ENCODE results near the gene GNG10. TPM values are rescaled to one million over a fixed set of nuclear protein-coding genes. Genes with fewer than 3 reads are reported as not detected.
"Not testable (repeated sequence)": the region's sequence is repeated elsewhere in the genome, so short reads cannot be mapped to it uniquely, and the experiment has no call there.

The GNG10 gene
- total RNA-seq, 1 donor from 2014 or later, result 59.3 TPM

- DNase-seq (ENCODE audit: low read depth in 2 of 2), result no peak
Observed at GRCh38 chr9:111649016-111649415, 12.4 kb upstream of the GNG10 start.

GRCh38 chr9:111657051-111657450 lies 4.4 kb upstream of the GNG10 start:
- DNase-seq (ENCODE audit: low read depth in 2 of 2), result no peak

- DNase-seq (ENCODE audit: low read depth in 2 of 2), result no peak
Observed at GRCh38 chr9:111658943-111659342, 2.5 kb upstream of the GNG10 start.

GRCh38 chr9:111659691-111660090 lies 1.7 kb upstream of the GNG10 start:
- no peak for DNase-seq (ENCODE audit: low read depth in 2 of 2)

GRCh38 chr9:111661802-111662521 lies 557 bp downstream of the GNG10 start:
- DNase-seq (ENCODE audit: low read depth in 2 of 2), result peak in 1 of 2 donors; percentile 49

GRCh38 chr9:111662576-111663300 lies 1.3 kb downstream of the GNG10 start:
- peak in 1 of 2 donors; percentile 5 for DNase-seq (ENCODE audit: low read depth in 2 of 2)

GRCh38 chr9:111663301-111663823 lies 2.0 kb downstream of the GNG10 start:
- DNase-seq (ENCODE audit: low read depth in 2 of 2), result no peak

- no peak for DNase-seq (ENCODE audit: low read depth in 2 of 2)
Observed at GRCh38 chr9:111668026-111668573, 6.7 kb downstream of the GNG10 start.

- not testable (repeated sequence) for DNase-seq (ENCODE audit: low read depth in 2 of 2)
Observed at GRCh38 chr9:111668601-111669000, 7.2 kb downstream of the GNG10 start.

- DNase-seq (ENCODE audit: low read depth in 2 of 2), result no peak
Observed at GRCh38 chr9:111674319-111674718, 12.9 kb downstream of the GNG10 start.

- DNase-seq (ENCODE audit: low read depth in 2 of 2), result no peak
Observed at GRCh38 chr9:111676116-111676515, 14.7 kb downstream of the GNG10 start.

- DNase-seq (ENCODE audit: low read depth in 2 of 2), result no peak
Observed at GRCh38 chr9:111678293-111678692, 16.9 kb downstream of the GNG10 start.

GRCh38 chr9:111679199-111679598 lies 17.8 kb downstream of the GNG10 start:
- no peak for DNase-seq (ENCODE audit: low read depth in 2 of 2)

- no peak for DNase-seq (ENCODE audit: low read depth in 2 of 2)
Observed at GRCh38 chr9:111683392-111683791, 22.0 kb downstream of the GNG10 start.

GRCh38 chr9:111691672-111692329 lies 30.4 kb downstream of the GNG10 start:
- DNase-seq (ENCODE audit: low read depth in 2 of 2), result peak; percentile 26 to 46

GRCh38 chr9:111696796-111697195 lies 35.4 kb downstream of the GNG10 start:
- no peak for DNase-seq (ENCODE audit: low read depth in 2 of 2)

- DNase-seq (ENCODE audit: low read depth in 2 of 2), result peak in 1 of 2 donors; percentile 70
Observed at GRCh38 chr9:111700776-111701175, 39.4 kb downstream of the GNG10 start.

GRCh38 chr9:111704503-111704902 lies 43.1 kb downstream of the GNG10 start:
- no peak for DNase-seq (ENCODE audit: low read depth in 2 of 2)

- DNase-seq (ENCODE audit: low read depth in 2 of 2), result no peak
Observed at GRCh38 chr9:111711548-111711947, 50.1 kb downstream of the GNG10 start.

GRCh38 chr9:111712369-111712768 lies 51.0 kb downstream of the GNG10 start:
- DNase-seq (ENCODE audit: low read depth in 2 of 2), result no peak

- no peak for DNase-seq (ENCODE audit: low read depth in 2 of 2)
Observed at GRCh38 chr9:111715471-111715870, 54.1 kb downstream of the GNG10 start.

- no peak for DNase-seq (ENCODE audit: low read depth in 2 of 2)
Observed at GRCh38 chr9:111719541-111719940, 58.1 kb downstream of the GNG10 start.
